HT1080 (cell line): ENCODE data around the gene TPX2. TPM values are rescaled to one million over a fixed set of nuclear protein-coding genes. Genes with fewer than 3 reads are reported as not detected.

Experiments
- DNase-seq: peaks from one replicate; pipeline ENCODE4 v3.0.0-alpha.2; 2015; ENCODE audit warnings: low read depth
- small RNA-seq: library from RNA; depleted of rRNA; stranded (forward); fragments of <200 nt; gene quantifications from one replicate; pipeline ENCODE3, GENCODE V24; 2014
- total RNA-seq: library from RNA; depleted of rRNA; stranded (reverse); fragments of >200 nt; shearing (Covaris generic); gene quantifications from 2 replicates; pipeline ENCODE4 v1.2.3, GENCODE V29; 2014; rRNA removed

Gene TPX2
- total RNA-seq, 1 experiment from 2014 or later, result 183 TPM

- DNase-seq, result peak; percentile 28
Observed at GRCh38 chr20:31848088-31848999, 109.3 kb downstream of the TPX2 start.

GRCh38 chr20:31849306-31849930 lies 110.3 kb downstream of the TPX2 start:
- DNase-seq, result no peak

Small RNA genes within 50 kb of the gene (small RNA-seq; reads per million reads assigned to genes)
- gene AL160175.1, result not detected

Other genes with a start within 250 kb of the TPX2 start
- 64.3 and 83.5 TPM in 2 replicates for gene HM13, start 224.8 kb upstream of the TPX2 start, total RNA-seq
- 421 and 433 TPM in 2 replicates for gene ID1, start 134.0 kb upstream of the TPX2 start, total RNA-seq
- gene COX4I2, start 101.4 kb upstream of the TPX2 start, total RNA-seq, result not detected in 2 replicates
- 120 and 146 TPM in 2 replicates for gene BCL2L1, start 16.4 kb upstream of the TPX2 start, total RNA-seq
- gene MYLK2, start 80.1 kb downstream of the TPX2 start, total RNA-seq, result 0.70 and 1.0 TPM in 2 replicates
- 0.17 and 0.35 TPM in 2 replicates for gene FOXS1, start 106.3 kb downstream of the TPX2 start, total RNA-seq
- gene DUSP15, start 131.2 kb downstream of the TPX2 start, total RNA-seq, result 0.30 TPM in 1 of 2 replicates, not detected in the other
- not detected in 2 replicates for gene TTLL9, start 131.3 kb downstream of the TPX2 start, total RNA-seq
- 10.6 and 10.9 TPM in 2 replicates for gene PDRG1, start 212.8 kb downstream of the TPX2 start, total RNA-seq
- gene XKR7, start 228.9 kb downstream of the TPX2 start, total RNA-seq, result not detected in 2 replicates